Muscle layer of duodenum (tissue), 2 donors: ENCODE results near the gene HORMAD1.
A peak's percentile ranks its signal among the peaks of the same experiment; 100 is the strongest.

ENCODE experiments used
- H3K27ac ChIP-seq: one replicate; pipeline ENCODE4 v1.7.0; 2013; ENCODE audit warnings: mild to moderate bottlenecking, low read length
- H3K27me3 ChIP-seq: one replicate; pipeline ENCODE4 v1.7.0; 2013; ENCODE audit warnings: low read depth, mild to moderate bottlenecking, control low read depth, low read length
- H3K36me3 ChIP-seq, 2 donors: one replicate each; pipeline ENCODE4 v1.7.0; 2013; ENCODE audit warnings: low read length in 2 of 2, control low read depth in 1 of 2, mild to moderate bottlenecking in 1 of 2; ENCODE audit not compliant: insufficient read depth in 2 of 2, control insufficient read depth in 1 of 2
- H3K4me1 ChIP-seq, 2 donors: one replicate each; pipeline ENCODE4 v1.7.0; 2013; ENCODE audit warnings: low read length in 2 of 2, mild to moderate bottlenecking in 2 of 2, control low read depth in 1 of 2, moderate library complexity in 1 of 2; ENCODE audit not compliant: insufficient read depth in 2 of 2, control insufficient read depth in 1 of 2
- H3K4me3 ChIP-seq, 2 donors: one replicate each; pipeline ENCODE4 v1.7.0; 2013; ENCODE audit warnings: low read length in 2 of 2, low read depth in 1 of 2, mild to moderate bottlenecking in 1 of 2
- H3K9me3 ChIP-seq, 2 donors: one replicate each; pipeline ENCODE4 v1.7.0; 2013; ENCODE audit warnings: low read length in 2 of 2, control low read depth in 1 of 2, mild to moderate bottlenecking in 1 of 2; ENCODE audit not compliant: control insufficient read depth in 1 of 2
- donor health status: healthy.

HORMAD1 gene

GRCh38 chr1:150696995-150697927 is 23.4 kb downstream of the HORMAD1 start, which contains the start of gene GOLPH3L:
Gene GOLPH3L (minus strand): TSS chr1:150697154. CDS start chr1:150694838, 2,316 bp downstream.
- Histone ChIP-seq H3K27me3 (no peaks in the 10 kb centered on the region), H3K36me3 (peaks cover 3 to 6% of the 10 kb centered on the region in 2 donors), H3K9me3 (no peaks in the 10 kb centered on the region), H3K27ac (peak within 1 kb of the TSS; percentile 65), H3K4me1 (peaks cover 3 to 10% of the 10 kb centered on the region in 2 donors), H3K4me3 (peak within 1 kb of the TSS; percentile 78 to 80)

- no peaks in the 10 kb centered on the region for H3K27me3 ChIP-seq
- H3K27ac ChIP-seq = peak overlapping the region; percentile 65
These were observed 24.1 kb downstream of the HORMAD1 start for GRCh38 chr1:150696590-150696989.

GRCh38 chr1:150696162-150696561 is 24.5 kb downstream of the HORMAD1 start:
- Histone ChIP-seq H3K9me3 (no peaks in the 10 kb centered on the region), H3K27ac (peak overlapping the region; percentile 65), H3K4me3 (peak overlapping the region; percentile 78 to 80), H3K36me3 (peaks cover 3 to 7% of the 10 kb centered on the region in 2 donors), H3K4me1 (peaks cover 3 to 10% of the 10 kb centered on the region in 2 donors), H3K27me3 (no peaks in the 10 kb centered on the region)

More at GRCh38 chr1:150696590-150696989, 24.1 kb downstream of the HORMAD1 start:
- Histone ChIP-seq H3K4me3 (peak overlapping the region; percentile 78 to 80), H3K4me1 (peaks cover 3 to 10% of the 10 kb centered on the region in 2 donors), H3K9me3 (no peaks in the 10 kb centered on the region), H3K36me3 (peaks cover 3 to 6% of the 10 kb centered on the region in 2 donors)

- Histone ChIP-seq H3K27me3 (no peaks in the 10 kb centered on the region), H3K4me1 (peaks cover 3 to 10% of the 10 kb centered on the region in 2 donors), H3K4me3 (no peak overlapping the region), H3K27ac (no peak overlapping the region), H3K36me3 (peaks cover 3 to 11% of the 10 kb centered on the region in 2 donors), H3K9me3 (no peaks in the 10 kb centered on the region)
These were observed 25.1 kb downstream of the HORMAD1 start for GRCh38 chr1:150695561-150695960.

- Histone ChIP-seq H3K4me3 (no peak overlapping the region), H3K27ac (no peak overlapping the region), H3K9me3 (no peaks in the 10 kb centered on the region), H3K36me3 (peaks cover 3 to 18% of the 10 kb centered on the region in 2 donors), H3K4me1 (peaks cover 3 to 10% of the 10 kb centered on the region in 2 donors), H3K27me3 (no peaks in the 10 kb centered on the region)
These were observed 28.0 kb downstream of the HORMAD1 start for GRCh38 chr1:150692720-150693119.

- Histone ChIP-seq H3K36me3 (peaks cover 0 to 18% of the 10 kb centered on the region in 2 donors), H3K27ac (no peak overlapping the region), H3K27me3 (no peaks in the 10 kb centered on the region), H3K9me3 (no peaks in the 10 kb centered on the region), H3K4me3 (no peak overlapping the region), H3K4me1 (no peaks in the 10 kb centered on the region)
These were observed 31.9 kb downstream of the HORMAD1 start for GRCh38 chr1:150688763-150689162.

- peaks cover 3 to 12% of the 10 kb centered on the region in 2 donors for H3K36me3 ChIP-seq
- H3K27me3 ChIP-seq = no peaks in the 10 kb centered on the region
- H3K27ac ChIP-seq = no peak overlapping the region
- H3K9me3 ChIP-seq = no peaks in the 10 kb centered on the region
- H3K4me3 ChIP-seq = no peak overlapping the region
- no peaks in the 10 kb centered on the region for H3K4me1 ChIP-seq
These were observed 34.4 kb downstream of the HORMAD1 start for GRCh38 chr1:150686275-150686674.

GRCh38 chr1:150683914-150684313 is 36.8 kb downstream of the HORMAD1 start:
- Histone ChIP-seq H3K9me3 (no peaks in the 10 kb centered on the region), H3K4me3 (no peak overlapping the region), H3K4me1 (no peaks in the 10 kb centered on the region), H3K27ac (no peak overlapping the region), H3K27me3 (no peaks in the 10 kb centered on the region), H3K36me3 (peaks cover 0 to 3% of the 10 kb centered on the region in 2 donors)

- H3K4me1 ChIP-seq = no peaks in the 10 kb centered on the region
- H3K36me3 ChIP-seq = peaks cover 3% of the 10 kb centered on the region in 2 donors
- H3K4me3 ChIP-seq = no peak overlapping the region
- no peak overlapping the region for H3K27ac ChIP-seq
- H3K27me3 ChIP-seq = no peaks in the 10 kb centered on the region
- H3K9me3 ChIP-seq = no peaks in the 10 kb centered on the region
These were observed 41.7 kb downstream of the HORMAD1 start for GRCh38 chr1:150678988-150679387.

GRCh38 chr1:150674881-150675280 is 45.8 kb downstream of the HORMAD1 start:
- H3K27ac ChIP-seq = no peak overlapping the region
- H3K9me3 ChIP-seq = no peaks in the 10 kb centered on the region
- H3K4me3 ChIP-seq = no peak overlapping the region
- H3K36me3 ChIP-seq = peaks cover 0 to 3% of the 10 kb centered on the region in 2 donors
- no peaks in the 10 kb centered on the region for H3K27me3 ChIP-seq
- H3K4me1 ChIP-seq = no peaks in the 10 kb centered on the region

- Histone ChIP-seq H3K27me3 (no peaks in the 10 kb centered on the region), H3K4me1 (no peaks in the 10 kb centered on the region), H3K36me3 (peaks cover 15 to 24% of the 10 kb centered on the region in 2 donors), H3K4me3 (no peak overlapping the region), H3K9me3 (no peaks in the 10 kb centered on the region), H3K27ac (no peak overlapping the region)
These were observed 57.4 kb downstream of the HORMAD1 start for GRCh38 chr1:150663321-150663720.
